ENCODE results near the gene GUCY2D. TPM values are rescaled to one million over a fixed set of nuclear protein-coding genes. Genes with fewer than 3 reads are reported as not detected.

The GUCY2D gene
- total RNA-seq, 4 donors from 2014 or later = not detected

- peaks cover 21% of the 10 kb centered on the region for H3K27me3 ChIP-seq
- no peak for DNase-seq
- no peaks in the 10 kb centered on the region for H3K9me3 ChIP-seq
- no peaks in the 10 kb centered on the region for H3K36me3 ChIP-seq
- TF ChIP-seq CTCF (IDR thresholded peaks at IDR 0.05) = no peak
- no peak for TF ChIP-seq POLR2A (IDR thresholded peaks at IDR 0.05)
- no peak overlapping the region for H3K4me3 ChIP-seq (replicated peaks in 1 of 3)
- H3K27ac ChIP-seq = no peak overlapping the region
- H3K4me1 ChIP-seq = peaks cover 10 to 17% of the 10 kb centered on the region in 2 donors
- intact Hi-C loops (cut with DNase I) = no loop called here
- 92 to 94% methylated on average over 3 of the region's 3 CpGs for WGBS, 2 donors
Measured at GRCh38 chr17:8069587-8069860, 67.1 kb downstream of the GUCY2D start.

Other genes starting within 250 kb of the GUCY2D start
- 10 to 100 TPM in 2 of 4 donors, 1 to 10 TPM in 2; 4.8 to 14.4 (median 10.4) TPM for gene KDM6B, start 168.4 kb upstream of the GUCY2D start, total RNA-seq
- gene TMEM88, start 147.5 kb upstream of the GUCY2D start, total RNA-seq = 10 to 100 TPM; 12.3 to 39.5 (median 18.4) TPM
- 100 to 1,000 TPM in 2 of 4 donors, 10 to 100 TPM in 2; 24.6 to 180 (median 79.6) TPM for gene NAA38, start 145.1 kb upstream of the GUCY2D start, total RNA-seq
- 10 to 100 TPM; 14.9 to 29.5 (median 23.5) TPM for gene CYB5D1, start 144.6 kb upstream of the GUCY2D start, total RNA-seq
- 100 to 1,000 TPM in 1 of 4 donors, 10 to 100 TPM in 3; 78.9 to 117 (median 91.4) TPM for gene CHD3, start 113.8 kb upstream of the GUCY2D start, total RNA-seq
- gene RNF227, start 86.3 kb upstream of the GUCY2D start, total RNA-seq = 1 to 10 TPM; 1.1 to 4.3 (median 2.2) TPM
- gene KCNAB3, start 72.8 kb upstream of the GUCY2D start, total RNA-seq = 1 to 10 TPM in 2 of 4 donors, under 1 TPM in 2; 0.40 to 3.7 (median 1.5) TPM
- 10 to 100 TPM; 40.2 to 59.0 (median 53.4) TPM for gene TRAPPC1, start 70.7 kb upstream of the GUCY2D start, total RNA-seq
- 10 to 100 TPM; 21.0 to 35.9 (median 28.0) TPM for gene CNTROB, start 70.4 kb upstream of the GUCY2D start, total RNA-seq
- 1 to 10 TPM in 3 of 4 donors, under 1 TPM in 1; 0.67 to 3.3 (median 1.1) TPM for gene ALOX15B, start 36.4 kb downstream of the GUCY2D start, total RNA-seq
- not detected for gene ALOX12B, start 85.1 kb downstream of the GUCY2D start, total RNA-seq
- not detected for gene ALOXE3, start 115.9 kb downstream of the GUCY2D start, total RNA-seq
- gene HES7, start 121.5 kb downstream of the GUCY2D start, total RNA-seq = 1 to 10 TPM in 1 of 4 donors, not detected in 3; 1.7 TPM
- gene PER1, start 149.8 kb downstream of the GUCY2D start, total RNA-seq = 100 to 1,000 TPM in 3 of 4 donors, 10 to 100 TPM in 1; 85.2 to 148 (median 137) TPM
- gene VAMP2, start 160.3 kb downstream of the GUCY2D start, total RNA-seq = 10 to 100 TPM; 30.6 to 35.2 (median 33.4) TPM
- 10 to 100 TPM; 19.7 to 34.7 (median 32.2) TPM for gene TMEM107, start 173.8 kb downstream of the GUCY2D start, total RNA-seq
- gene BORCS6, start 187.6 kb downstream of the GUCY2D start, total RNA-seq = 10 to 100 TPM in 3 of 4 donors, 1 to 10 TPM in 1; 7.7 to 17.0 (median 15.5) TPM
- 1 to 10 TPM in 1 of 4 donors, not detected in 3; 6.0 TPM for gene AURKB, start 208.0 kb downstream of the GUCY2D start, total RNA-seq
- 10 to 100 TPM; 19.2 to 40.3 (median 21.2) TPM for gene CTC1, start 245.4 kb downstream of the GUCY2D start, total RNA-seq
- gene PFAS, start 246.7 kb downstream of the GUCY2D start, total RNA-seq = 10 to 100 TPM; 14.8 to 39.5 (median 18.3) TPM

Data from thyroid gland (tissue), 4 donors.